Measurements from ENCODE around the gene CAMK2G.
"Not testable (repeated sequence)": the region's sequence is repeated elsewhere in the genome, so short reads cannot be mapped to it uniquely, and the experiment has no call there.

The CAMK2G gene

DNA sequence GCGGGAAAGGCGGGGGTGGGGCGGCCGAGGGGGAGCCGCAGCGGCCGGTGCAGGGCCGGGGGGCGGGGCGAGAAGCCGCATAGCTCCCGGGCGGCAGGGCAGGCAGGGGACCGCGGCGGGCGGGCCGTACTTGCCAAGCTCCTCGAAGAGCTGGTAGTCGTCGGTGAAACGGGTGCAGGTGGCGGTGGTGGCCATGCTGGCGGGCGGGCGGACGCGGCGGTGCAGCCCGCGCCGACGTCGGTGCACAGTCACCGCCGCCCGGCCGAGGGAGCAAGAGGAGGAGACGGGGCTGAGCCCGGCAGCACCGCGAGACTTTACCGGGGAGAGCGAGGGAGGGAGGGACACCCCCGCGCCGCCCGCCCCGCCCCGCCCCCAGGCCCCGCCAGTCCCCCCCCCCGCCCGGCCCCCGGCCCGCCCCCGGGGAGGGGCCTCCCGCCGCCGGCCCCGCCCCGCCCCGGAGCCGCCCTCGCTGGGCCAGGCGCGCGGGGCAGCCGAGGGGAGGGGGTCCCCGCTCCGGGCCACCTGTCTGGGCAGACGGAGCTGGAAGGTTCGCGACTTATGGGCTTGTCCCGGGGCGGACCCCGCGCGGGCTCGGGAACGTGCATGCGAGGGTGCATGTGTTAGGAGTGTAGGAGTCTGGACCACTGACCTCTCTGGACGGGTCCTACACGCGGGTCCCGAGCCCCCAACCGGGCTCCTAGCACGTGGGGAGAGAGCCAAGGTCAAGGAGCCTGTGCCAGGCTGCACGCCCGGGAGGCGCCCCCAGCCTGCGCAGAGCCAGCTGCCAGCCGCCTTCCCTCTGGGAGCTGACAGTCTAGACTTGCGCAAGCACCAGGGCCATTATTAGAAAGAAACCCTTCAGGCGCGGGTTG, at the start of gene CAMK2G:
CAMK2G (minus strand) TSS at position 289 of the 872 bp plus-strand sequence; CDS start at position 195, 94 bp downstream.
- peak within 1 kb of the TSS; percentile 76 for H3K4me3 ChIP-seq (ENCODE audit: low read length)
- no peak for TF ChIP-seq ZNF274 (IDR thresholded peaks at IDR 0.05; ENCODE audit: low read depth, low read length)

DNA sequence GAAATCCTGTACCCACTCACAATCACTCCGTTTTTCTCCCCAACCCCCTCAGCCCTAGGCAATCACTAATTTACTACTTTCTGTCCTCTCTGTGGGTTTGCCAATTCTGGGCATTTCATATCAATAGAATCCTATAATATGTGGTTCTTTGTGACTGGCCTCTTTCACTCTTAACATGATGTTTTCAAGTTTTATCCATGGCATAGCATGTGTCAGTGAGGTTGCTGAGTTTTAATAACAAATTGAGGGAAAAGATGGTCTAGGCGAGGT, 48.4 kb upstream of the CAMK2G start:
- no peak for TF ChIP-seq ZNF274 (IDR thresholded peaks at IDR 0.05; ENCODE audit: low read depth, low read length)

DNA sequence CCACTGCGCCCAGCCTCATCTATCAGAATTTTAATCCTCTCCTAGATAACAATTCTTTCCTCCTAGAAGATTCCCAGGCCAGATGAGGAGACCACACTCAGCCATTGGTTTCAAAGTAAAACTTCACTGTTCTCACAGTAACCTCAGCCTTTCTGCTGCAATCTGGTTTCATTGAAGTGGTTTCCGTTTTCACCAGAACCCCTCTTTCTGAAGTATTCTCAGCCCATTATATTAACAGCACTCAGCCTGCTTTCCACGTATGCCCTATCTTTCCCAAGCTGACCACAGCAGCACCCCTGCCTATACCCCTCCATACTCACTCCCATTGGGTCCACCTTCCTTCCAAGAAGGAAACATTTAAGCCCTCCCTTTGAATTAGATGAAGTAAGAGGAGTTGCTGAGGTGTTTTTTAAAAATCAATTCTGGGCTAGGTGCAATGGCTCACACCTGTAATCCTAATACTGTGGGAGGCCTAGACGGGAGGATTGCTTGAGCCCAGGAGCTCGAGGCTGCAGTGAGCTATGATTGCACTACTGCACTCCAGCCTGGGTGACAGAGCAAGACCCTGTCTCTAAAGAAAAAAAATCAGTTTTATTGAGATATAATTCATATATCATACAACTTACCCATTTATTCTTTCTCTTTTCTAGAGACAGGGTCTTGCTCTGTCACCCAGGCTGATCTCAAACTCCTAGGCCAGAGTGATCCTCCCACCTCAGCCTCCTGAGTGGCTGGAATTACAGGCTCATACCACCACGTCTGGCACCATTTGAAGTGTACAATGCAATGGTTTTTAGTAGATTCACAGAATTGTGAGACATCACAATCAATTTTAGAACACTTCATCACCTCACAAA, 47.9 kb upstream of the CAMK2G start:
- TF ChIP-seq ZNF274 (IDR thresholded peaks at IDR 0.05; ENCODE audit: low read depth, low read length): no peak
- H3K4me3 ChIP-seq (ENCODE audit: low read length): no peak overlapping the region

More for the DNA sequence above, 48.4 kb upstream of the CAMK2G start:
- no peak overlapping the region for H3K4me3 ChIP-seq (ENCODE audit: low read length)

GRCh38 chr10:73920089-73920488, 45.7 kb upstream of the CAMK2G start:
- no peak for TF ChIP-seq ZNF274 (IDR thresholded peaks at IDR 0.05; ENCODE audit: low read depth, low read length)
- no peak overlapping the region for H3K4me3 ChIP-seq (ENCODE audit: low read length)

DNA sequence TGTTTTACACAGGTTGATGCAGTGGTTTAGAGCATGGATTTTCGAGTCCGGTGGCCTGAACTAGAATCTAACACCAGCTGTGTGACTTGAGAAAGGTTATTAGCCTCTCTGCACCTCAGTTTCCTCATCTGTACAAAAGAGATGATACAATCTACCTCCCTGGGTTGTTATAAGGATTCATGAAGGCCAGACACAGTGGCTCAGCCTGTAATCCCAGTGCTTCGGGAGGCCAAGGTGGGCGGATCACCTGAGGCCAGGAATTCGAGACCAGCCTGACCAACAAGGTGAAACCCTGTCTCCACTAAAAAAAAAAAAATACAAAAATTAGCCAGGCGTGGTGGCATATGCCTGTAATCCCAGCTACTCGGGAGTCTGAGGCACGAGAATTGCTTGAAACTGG, 45.1 kb upstream of the CAMK2G start:
- H3K4me3 ChIP-seq (ENCODE audit: low read length): not testable (repeated sequence)

DNA sequence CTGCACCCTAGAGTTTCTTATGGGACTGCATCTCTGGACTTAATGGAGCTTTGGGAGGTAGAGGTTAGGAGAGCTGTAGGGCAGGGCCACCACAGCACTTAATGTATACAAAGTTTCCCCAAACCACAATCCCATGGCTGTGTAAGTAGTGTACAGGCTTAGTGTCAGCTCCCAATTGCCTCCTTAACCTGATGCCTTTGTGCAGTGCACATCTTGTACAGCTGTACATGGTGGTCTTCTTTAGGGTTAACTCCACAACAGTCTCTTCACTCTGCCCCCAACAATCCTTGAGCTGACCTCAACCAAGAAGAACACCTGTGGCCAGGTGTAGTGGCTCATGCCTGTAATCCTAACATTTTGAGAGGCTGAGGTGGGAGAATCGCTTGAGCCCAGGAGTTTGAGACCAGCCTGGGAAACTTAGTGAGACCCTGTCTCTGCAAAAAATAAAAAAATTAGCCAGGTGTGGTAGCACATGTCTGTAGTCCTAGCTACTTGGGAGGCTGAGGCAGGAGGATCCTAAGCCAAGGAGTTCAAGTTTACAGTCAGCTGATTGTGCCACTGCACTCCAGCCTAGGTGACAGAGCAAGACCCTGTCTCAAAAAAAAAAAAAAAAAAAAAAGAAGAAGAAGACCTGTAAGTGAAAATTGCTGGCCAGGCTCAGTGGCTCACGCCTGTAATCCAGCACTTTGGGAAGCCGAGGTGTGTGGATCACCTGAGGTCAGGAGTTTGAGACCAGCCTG, 43.4 kb upstream of the CAMK2G start:
- H3K4me3 ChIP-seq (ENCODE audit: low read length): no peak overlapping the region
- TF ChIP-seq ZNF274 (IDR thresholded peaks at IDR 0.05; ENCODE audit: low read depth, low read length): no peak

DNA sequence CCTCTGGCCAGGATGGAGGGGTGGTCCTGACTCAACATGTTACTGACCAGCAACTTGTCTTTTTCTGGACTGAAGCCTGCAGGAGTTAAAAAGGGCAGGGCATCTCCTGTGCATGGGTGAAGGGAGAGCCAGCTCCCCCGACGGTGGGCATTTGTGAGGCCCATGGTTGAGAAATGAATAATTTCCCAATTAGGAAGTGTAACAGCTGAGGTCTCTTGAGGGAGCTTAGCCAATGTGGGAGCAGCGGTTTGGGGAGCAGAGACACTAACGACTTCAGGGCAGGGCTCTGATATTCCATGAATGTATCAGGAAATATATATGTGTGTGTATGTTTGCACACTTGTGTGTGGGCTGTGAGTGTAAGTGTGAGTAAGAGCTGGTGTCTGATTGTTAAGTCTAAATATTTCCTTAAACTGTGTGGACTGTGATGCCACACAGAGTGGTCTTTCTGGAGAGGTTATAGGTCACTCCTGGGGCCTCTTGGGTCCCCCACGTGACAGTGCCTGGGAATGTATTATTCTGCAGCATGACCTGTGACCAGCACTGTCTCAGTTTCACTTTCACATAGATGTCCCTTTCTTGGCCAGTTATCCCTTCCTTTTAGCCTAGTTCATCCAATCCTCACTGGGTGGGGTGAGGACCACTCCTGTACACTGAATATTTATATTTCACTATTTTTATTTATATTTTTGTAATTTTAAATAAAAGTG, 42.6 kb upstream of the CAMK2G start:
- no peak overlapping the region for H3K4me3 ChIP-seq (ENCODE audit: low read length)
- no peak for TF ChIP-seq ZNF274 (IDR thresholded peaks at IDR 0.05; ENCODE audit: low read depth, low read length)

DNA sequence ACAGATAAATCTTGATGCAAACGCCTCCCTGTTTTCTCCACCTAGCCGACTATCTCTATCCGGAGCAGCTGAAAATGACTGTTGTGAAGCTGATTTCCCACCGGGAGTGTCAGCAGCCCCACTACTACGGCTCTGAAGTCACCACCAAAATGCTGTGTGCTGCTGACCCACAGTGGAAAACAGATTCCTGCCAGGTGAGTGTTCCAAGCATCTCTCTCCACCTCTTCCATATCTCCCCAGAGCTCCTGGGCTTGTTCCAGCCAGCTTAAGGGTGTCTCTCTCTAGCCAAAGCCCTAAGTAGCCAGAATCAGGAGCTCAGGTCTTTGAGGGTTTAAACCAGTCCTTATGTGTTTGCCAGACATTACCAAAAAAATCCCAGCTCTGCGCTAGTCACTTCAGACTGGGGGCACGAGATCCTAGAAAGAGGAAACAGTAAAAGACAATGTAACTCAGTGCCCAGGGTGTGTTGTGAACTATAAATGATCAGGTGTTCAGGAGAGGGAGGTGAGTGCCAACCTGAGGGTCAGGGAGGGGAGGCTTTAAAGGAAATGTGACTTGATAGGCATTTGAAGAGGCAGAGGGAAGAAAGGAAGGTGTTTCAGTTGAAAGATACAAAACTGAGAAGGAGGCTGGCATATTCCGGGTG, 41.0 kb upstream of the CAMK2G start:
- TF ChIP-seq ZNF274 (IDR thresholded peaks at IDR 0.05; ENCODE audit: low read depth, low read length): no peak
- H3K4me3 ChIP-seq (ENCODE audit: low read length): no peak overlapping the region

DNA sequence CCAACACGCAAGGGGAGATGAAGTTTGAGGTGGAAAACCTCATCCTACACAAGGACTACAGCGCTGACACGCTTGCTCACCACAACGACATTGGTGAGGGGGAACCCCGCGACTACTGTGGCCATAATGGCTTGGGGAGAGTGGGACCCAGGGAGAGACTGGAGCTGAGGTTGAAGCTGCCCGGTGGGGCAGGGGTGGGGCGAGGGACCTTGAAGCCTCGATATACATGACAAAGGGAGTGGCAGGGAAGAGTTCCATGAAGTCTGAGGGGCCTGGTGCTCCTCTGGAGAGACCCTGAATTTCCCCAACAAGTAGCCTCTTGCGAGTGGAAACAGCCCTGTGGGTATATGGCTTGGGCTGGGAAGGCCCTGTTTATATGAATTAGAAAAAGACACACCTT, 39.7 kb upstream of the CAMK2G start:
- TF ChIP-seq ZNF274 (IDR thresholded peaks at IDR 0.05; ENCODE audit: low read depth, low read length): no peak
- H3K4me3 ChIP-seq (ENCODE audit: low read length): no peak overlapping the region

GRCh38 chr10:73911553-73912004, 37.2 kb upstream of the CAMK2G start:
- no peak for TF ChIP-seq ZNF274 (IDR thresholded peaks at IDR 0.05; ENCODE audit: low read depth, low read length)
- peak overlapping the region; percentile 30; the same call in 1 of the 2 replicates for H3K4me3 ChIP-seq (ENCODE audit: low read length)

DNA sequence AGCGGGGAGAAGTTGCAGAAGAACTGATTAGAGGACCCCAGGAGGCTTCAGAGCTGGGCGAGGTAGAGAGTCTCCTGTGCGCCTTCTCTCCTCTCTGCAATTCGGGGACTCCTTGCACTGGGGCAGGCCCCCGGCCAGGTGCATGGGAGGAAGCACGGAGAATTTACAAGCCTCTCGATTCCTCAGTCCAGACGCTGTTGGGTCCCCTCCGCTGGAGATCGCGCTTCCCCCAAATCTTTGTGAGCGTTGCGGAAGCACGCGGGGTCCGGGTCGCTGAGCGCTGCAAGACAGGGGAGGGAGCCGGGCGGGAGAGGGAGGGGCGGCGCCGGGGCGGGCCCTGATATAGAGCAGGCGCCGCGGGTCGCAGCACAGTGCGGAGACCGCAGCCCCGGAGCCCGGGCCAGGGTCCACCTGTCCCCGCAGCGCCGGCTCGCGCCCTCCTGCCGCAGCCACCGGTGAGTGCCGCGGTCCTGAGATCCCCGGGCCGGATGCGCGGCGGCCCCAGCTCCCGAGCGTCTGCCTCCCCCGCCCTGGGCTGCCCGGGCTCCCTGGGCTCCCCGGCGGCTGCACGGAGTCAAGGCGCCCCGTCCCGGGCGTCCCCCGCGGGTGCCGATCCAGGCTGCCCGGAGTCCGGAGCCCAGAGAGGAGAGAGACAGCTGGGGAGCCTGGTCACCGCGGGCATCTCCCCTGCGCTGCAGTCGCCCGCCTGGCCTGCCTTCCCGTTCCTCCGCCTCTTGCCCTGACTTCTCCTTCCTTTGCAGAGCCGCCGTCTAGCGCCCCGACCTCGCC, 36.6 kb upstream of the CAMK2G start, which contains the start of gene PLAU:
PLAU (plus strand) TSS at position 369 of the 789 bp plus-strand sequence. CDS start 424 bp downstream, outside the sequence.
- H3K4me3 ChIP-seq (ENCODE audit: low read length): peak within 1 kb of the TSS; percentile 30; the same call in 1 of the 2 replicates
- TF ChIP-seq ZNF274 (IDR thresholded peaks at IDR 0.05; ENCODE audit: low read depth, low read length): no peak

DNA sequence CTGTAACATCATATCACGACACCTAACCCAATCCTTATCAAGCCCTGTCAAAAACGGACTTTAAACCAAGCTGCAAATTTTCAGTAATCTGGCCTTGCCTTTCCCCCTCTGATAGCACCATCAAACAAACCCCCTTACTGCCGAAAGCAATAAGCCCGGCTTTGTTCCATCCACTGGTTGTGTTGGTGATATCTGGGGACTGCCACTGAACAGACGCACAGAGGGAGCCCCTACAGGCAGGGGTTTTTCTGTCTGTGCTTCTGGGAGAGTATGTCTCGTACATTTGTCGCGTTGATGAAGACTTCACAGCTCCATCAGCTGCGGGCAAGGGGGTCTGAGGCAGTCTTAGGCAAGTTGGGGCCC, 36.0 kb upstream of the CAMK2G start:
- peak overlapping the region; percentile 30; the same call in 1 of the 2 replicates for H3K4me3 ChIP-seq (ENCODE audit: low read length)
- no peak for TF ChIP-seq ZNF274 (IDR thresholded peaks at IDR 0.05; ENCODE audit: low read depth, low read length)
